ENCODE data around the gene PHC2.

The PHC2 gene

GRCh38 chr1:33472269-33472980 lies 41.5 kb upstream of the PHC2 start, which contains the start of gene ZSCAN20:
Gene ZSCAN20, plus strand, starts transcription at chr1:33472645. Its CDS starts 6,644 bp downstream, at chr1:33479289.
- peak; percentile 46; the same call in 1 of the 2 replicates for TF ChIP-seq ZBTB7A (IDR thresholded peaks at IDR 0.05; ENCODE audit: low read depth)
- TF ChIP-seq TEAD4 (IDR thresholded peaks at IDR 0.05), result no peak
- TF ChIP-seq RAD21 (IDR thresholded peaks at IDR 0.05; ENCODE audit: low read depth), result no peak
- peak; percentile 50; the same call in 1 of the 2 replicates for TF ChIP-seq MAX (IDR thresholded peaks at IDR 0.05)
- 0 out of 2 replicates have a peak, but pooled peaks have one; percentile 46 for TF ChIP-seq TAF1 (IDR thresholded peaks at IDR 0.05; ENCODE audit: low read depth)
- TF ChIP-seq TCF12 (IDR thresholded peaks at IDR 0.05; ENCODE audit: low read depth), result peak; percentile 23; the same call in 1 of the 2 replicates
- TF ChIP-seq CREB1 (IDR thresholded peaks at IDR 0.05; ENCODE audit: low read depth), result no peak
- TF ChIP-seq EGR1 (IDR thresholded peaks at IDR 0.05), result no peak
- TF ChIP-seq CEBPB (IDR thresholded peaks at IDR 0.05), result no peak
- no peak for TF ChIP-seq REST (IDR thresholded peaks at IDR 0.05; ENCODE audit: low read depth)
- no peak; the same call in 1 of the 2 replicates for TF ChIP-seq YY1 (IDR thresholded peaks at IDR 0.05; ENCODE audit: low read depth)
- TF ChIP-seq USF1 (IDR thresholded peaks at IDR 0.05), result no peak

- TF ChIP-seq FOXM1 (IDR thresholded peaks at IDR 0.05; ENCODE audit: borderline replicate concordance, low read depth) (no peak), NFIC (IDR thresholded peaks at IDR 0.05) (no peak), CEBPB (IDR thresholded peaks at IDR 0.05) (no peak), MAX (IDR thresholded peaks at IDR 0.05) (no peak), ZBTB7A (IDR thresholded peaks at IDR 0.05; ENCODE audit: low read depth) (no peak), CREB1 (IDR thresholded peaks at IDR 0.05; ENCODE audit: low read depth) (no peak)
Measured at GRCh38 chr1:33471416-33471815, 40.5 kb upstream of the PHC2 start.

- TF ChIP-seq RAD21 (IDR thresholded peaks at IDR 0.05; ENCODE audit: low read depth), result peak; percentile 44; the same call in 1 of the 2 replicates
- no peak for TF ChIP-seq CREB1 (IDR thresholded peaks at IDR 0.05; ENCODE audit: low read depth)
Measured at GRCh38 chr1:33470495-33471012, 39.7 kb upstream of the PHC2 start.

- TF ChIP-seq CREB1 (IDR thresholded peaks at IDR 0.05; ENCODE audit: low read depth), result no peak
- no peak for TF ChIP-seq TAF1 (IDR thresholded peaks at IDR 0.05; ENCODE audit: low read depth)
- no peak for TF ChIP-seq EP300 (IDR thresholded peaks at IDR 0.05; ENCODE audit: borderline replicate concordance)
- no peak for TF ChIP-seq ZBTB7A (IDR thresholded peaks at IDR 0.05; ENCODE audit: low read depth)
- no peak for TF ChIP-seq REST (IDR thresholded peaks at IDR 0.05; ENCODE audit: low read depth)
- TF ChIP-seq MAX (IDR thresholded peaks at IDR 0.05), result no peak
- no peak for TF ChIP-seq TEAD4 (IDR thresholded peaks at IDR 0.05)
- TF ChIP-seq USF1 (IDR thresholded peaks at IDR 0.05), result no peak
- no peak for TF ChIP-seq TCF12 (IDR thresholded peaks at IDR 0.05; ENCODE audit: low read depth)
- no peak for TF ChIP-seq CEBPB (IDR thresholded peaks at IDR 0.05)
- no peak for TF ChIP-seq EGR1 (IDR thresholded peaks at IDR 0.05)
Measured at GRCh38 chr1:33469691-33470090, 38.8 kb upstream of the PHC2 start.

- TF ChIP-seq TAF1 (IDR thresholded peaks at IDR 0.05; ENCODE audit: low read depth) (no peak), TCF12 (IDR thresholded peaks at IDR 0.05; ENCODE audit: low read depth) (no peak), FOXM1 (IDR thresholded peaks at IDR 0.05; ENCODE audit: borderline replicate concordance, low read depth) (no peak), ZBTB7A (IDR thresholded peaks at IDR 0.05; ENCODE audit: low read depth) (no peak)
Measured at GRCh38 chr1:33468967-33469366, 38.1 kb upstream of the PHC2 start.

- TF ChIP-seq MAX (IDR thresholded peaks at IDR 0.05) (no peak), EGR1 (IDR thresholded peaks at IDR 0.05) (no peak), TCF12 (IDR thresholded peaks at IDR 0.05; ENCODE audit: low read depth) (no peak)
Measured at GRCh38 chr1:33468531-33468930, 37.6 kb upstream of the PHC2 start.
